Activated CD4-positive, alpha-beta T cell treated with anti-CD3 and anti-CD28 coated beads for 1 hour (primary cell): Measurements from ENCODE around the gene CYP26B1.
"Not testable (repeated sequence)": the region's sequence is repeated elsewhere in the genome, so short reads cannot be mapped to it uniquely, and the experiment has no call there.

Experiments
- DNase-seq: peaks from one replicate; pipeline ENCODE4 v3.0.0-alpha.2; 2020

The CYP26B1 gene

DNA sequence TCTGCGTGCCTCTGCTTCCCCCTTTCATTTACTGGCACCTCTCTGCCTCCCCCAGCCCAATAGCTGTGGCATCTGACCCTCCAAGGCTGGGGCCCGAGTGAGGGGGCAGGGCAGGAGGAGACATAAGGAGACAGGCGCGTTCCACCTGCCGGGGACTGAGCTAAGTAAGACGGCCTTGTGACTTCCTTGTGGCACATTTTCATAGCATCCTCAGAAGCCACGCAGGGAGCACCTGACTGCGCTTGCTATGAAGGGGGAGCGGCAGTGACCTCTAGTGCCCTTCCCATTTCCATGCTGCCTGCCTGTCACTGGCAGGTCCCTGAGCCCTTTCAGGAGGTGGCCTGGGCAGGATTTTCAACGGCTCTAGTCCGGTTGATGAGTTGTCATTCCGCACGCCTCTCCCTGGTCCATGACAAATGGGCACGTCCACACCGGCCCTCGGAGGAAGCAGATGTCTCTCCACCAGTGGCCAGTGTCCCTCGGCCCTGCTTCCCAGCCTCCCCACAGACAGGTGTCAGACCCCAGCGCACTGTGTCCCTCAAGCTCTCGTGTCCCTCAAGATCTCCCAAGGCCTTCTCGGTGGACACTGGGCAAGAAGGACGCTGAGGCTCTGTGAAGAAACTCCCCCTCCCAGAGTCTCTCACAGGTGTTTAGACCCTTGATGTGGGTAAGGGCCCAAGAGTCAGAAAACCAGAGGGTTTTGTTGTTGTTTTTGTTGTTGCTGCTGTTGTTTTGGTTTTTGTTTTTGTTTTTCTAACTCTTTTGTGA, 42.7 kb downstream of the CYP26B1 start:
- DNase-seq = no peak

DNA sequence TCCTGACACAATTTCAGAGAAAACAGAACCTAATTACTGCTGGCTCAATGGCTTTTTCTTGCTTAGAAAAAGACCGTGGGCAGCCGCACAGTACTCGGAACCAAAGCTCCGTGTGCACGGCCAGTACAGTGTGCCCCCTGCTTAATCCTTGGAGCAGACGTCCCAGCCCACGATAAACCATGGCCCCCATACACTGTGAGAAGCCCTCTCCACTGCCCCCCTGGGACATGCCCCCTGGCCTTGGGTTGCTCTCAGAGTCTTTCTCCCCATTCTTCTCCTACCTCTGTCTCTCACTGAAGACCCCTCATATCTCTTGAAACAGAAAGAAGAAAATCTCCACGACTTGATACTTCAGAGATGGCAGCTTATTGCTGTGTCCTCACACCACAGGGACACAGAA, 44.0 kb downstream of the CYP26B1 start:
- DNase-seq = no peak

DNA sequence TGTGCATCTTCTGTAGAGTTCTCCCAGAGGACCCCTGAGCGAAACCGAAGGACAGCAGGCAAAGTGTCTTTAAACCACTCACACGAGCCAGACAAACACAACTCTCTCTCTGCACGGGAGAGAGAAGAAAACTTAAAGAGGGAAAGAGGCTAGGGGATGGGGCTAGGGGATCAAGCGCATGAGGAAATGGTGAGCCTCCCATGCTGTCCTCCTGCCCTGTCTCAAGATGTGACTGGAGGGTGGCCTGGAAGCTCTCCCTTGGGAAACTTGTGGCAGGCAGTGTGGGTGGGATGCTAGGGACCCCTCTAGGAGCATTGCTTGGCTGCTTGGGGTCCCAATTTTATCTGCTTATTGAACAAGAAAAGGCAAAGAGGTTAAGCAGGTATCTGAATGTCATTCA, 44.5 kb downstream of the CYP26B1 start:
- DNase-seq = no peak

DNA sequence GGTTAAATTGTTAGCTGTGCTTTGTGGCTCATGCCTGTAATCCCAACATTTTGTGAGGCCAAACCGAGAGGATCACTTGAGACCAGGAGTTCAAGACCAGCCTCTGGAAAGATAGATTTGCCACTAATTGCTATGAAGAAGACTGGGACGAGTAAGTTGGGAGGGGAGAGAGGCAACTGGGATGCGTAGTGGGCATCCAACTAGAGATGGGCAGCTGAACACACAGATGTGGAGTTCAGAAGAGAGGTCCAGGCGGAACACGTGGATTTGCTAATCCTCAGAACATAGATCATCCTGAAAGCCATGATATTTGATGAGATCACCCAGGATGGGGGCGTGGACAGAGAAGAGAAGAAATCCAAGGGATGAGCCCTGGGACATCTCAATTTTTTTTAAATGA, 48.7 kb downstream of the CYP26B1 start:
- DNase-seq = no peak

GRCh38 chr2:72097276-72097675, 50.4 kb downstream of the CYP26B1 start:
- no peak for DNase-seq

DNA sequence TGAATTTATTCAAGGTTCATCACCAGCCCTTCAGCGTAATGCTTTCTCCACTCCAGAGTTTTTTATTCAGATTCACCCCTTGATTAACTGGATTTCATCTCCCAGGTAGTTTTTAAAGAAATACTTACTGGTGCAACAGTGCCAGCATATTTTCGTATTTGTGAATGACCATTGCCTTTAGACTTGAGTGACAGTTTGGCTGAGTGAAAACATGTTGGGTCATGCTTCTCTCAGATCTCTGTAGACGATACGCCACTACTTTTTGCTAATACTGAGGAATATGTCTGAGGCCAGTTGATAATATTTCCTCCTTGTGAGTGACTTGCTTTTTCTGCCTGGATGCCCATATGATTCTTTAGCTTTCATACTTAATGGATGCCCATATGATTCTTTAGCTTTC, 51.5 kb downstream of the CYP26B1 start:
- no peak for DNase-seq

GRCh38 chr2:72095364-72095763, 52.3 kb downstream of the CYP26B1 start:
- DNase-seq = no peak

GRCh38 chr2:72094701-72095100, 53.0 kb downstream of the CYP26B1 start:
- no peak for DNase-seq

GRCh38 chr2:72092111-72092510, 55.6 kb downstream of the CYP26B1 start:
- DNase-seq = no peak

DNA sequence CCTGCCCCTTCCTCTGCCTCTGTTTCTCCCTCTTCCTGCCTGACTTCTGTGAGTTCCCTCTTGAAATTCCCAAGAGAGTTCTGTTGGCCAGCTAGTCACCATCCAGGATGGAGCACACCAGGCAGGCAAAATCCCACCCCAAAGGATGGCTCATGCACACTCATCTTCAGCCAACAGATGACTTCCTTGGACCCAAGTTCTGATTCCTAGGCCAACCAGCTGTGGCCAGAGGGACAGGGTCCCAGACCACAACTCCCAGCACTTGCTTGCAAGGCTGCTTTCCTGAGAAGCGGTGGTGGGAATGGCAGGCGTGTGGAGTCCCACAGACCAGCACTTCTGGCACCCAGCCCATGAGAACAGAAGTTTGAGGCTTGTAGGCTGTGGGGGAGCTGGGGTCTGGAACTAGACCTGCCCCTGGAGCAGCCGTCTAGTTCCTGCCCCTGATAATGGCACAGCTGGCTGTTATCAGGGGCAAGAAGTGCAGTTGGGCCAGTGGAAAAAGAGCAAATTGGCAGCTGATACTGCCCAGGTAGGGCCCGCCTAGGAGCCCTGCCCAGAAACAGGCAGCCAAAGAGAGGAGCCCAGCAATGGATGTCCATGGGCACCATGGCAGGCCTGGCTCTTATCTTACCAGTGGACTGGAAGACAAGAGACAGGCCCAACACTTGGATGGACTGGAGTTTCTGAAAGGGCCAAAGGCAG, 56.7 kb downstream of the CYP26B1 start:
- DNase-seq = no peak

- no peak for DNase-seq
These were observed 57.4 kb downstream of the CYP26B1 start for GRCh38 chr2:72090271-72090720.

DNA sequence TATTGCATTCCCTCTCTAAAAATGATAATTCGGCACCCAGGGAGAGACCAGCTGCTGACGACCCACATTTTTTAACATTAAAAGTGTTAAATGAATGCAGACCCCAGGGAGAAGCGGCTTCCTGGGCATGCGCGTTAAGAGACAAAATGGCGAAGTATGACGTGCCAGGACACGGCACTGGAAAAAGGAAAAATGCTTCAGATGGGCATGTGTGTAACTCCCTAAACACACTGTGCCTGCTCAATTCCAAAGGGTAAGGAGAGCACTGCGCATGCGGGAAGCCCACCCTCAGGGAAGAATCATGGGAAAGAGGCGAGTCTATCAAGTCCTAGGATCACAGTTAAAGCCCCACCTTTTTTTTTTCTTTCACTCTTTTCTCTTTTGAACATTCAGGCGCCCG, 58.1 kb downstream of the CYP26B1 start:
- no peak for DNase-seq

- DNase-seq = no peak
These were observed 58.6 kb downstream of the CYP26B1 start for GRCh38 chr2:72089028-72089427.

- DNase-seq = not testable (repeated sequence)
These were observed 60.6 kb downstream of the CYP26B1 start for GRCh38 chr2:72086871-72087633.

GRCh38 chr2:72085513-72085912, 62.1 kb downstream of the CYP26B1 start:
- no peak for DNase-seq

DNA sequence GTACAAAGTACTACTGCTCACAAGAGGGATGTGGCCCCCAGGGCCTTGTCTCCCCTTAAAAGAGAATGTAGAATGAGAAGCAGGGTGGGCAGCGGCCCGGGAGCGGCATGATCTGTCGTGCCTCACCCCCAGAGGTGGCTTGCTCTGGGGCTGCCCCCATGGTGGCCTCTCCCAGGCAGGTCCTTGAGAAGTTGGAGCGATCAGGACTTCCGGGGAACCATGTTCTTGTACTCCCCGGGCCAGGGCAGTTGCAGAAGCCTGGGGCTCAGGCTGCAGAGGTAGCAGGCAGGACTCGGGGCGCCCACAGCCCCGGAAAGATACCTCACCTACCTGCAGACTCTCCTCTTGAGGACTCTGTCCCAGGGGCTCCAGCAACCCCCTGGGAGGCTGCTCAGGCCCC, 62.6 kb downstream of the CYP26B1 start:
- no peak for DNase-seq

DNA sequence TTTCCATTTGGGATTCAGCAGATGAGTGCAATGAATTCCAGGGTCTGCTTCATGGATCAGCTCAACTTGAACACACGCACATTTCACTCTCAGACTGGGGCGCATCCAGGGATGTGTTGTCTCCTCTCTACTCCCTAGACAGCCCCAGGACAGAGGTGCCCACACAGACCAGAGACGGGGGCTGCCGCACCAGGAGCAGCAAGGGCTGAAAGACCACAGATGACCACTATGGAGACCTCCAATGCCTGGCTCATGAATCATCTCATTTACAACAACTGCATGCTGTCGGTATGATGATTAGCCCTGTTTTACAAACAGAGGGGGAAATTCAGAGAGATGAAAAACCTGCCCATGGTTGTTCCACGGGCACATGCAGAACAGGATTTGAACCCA, 63.1 kb downstream of the CYP26B1 start:
- DNase-seq = no peak

DNA sequence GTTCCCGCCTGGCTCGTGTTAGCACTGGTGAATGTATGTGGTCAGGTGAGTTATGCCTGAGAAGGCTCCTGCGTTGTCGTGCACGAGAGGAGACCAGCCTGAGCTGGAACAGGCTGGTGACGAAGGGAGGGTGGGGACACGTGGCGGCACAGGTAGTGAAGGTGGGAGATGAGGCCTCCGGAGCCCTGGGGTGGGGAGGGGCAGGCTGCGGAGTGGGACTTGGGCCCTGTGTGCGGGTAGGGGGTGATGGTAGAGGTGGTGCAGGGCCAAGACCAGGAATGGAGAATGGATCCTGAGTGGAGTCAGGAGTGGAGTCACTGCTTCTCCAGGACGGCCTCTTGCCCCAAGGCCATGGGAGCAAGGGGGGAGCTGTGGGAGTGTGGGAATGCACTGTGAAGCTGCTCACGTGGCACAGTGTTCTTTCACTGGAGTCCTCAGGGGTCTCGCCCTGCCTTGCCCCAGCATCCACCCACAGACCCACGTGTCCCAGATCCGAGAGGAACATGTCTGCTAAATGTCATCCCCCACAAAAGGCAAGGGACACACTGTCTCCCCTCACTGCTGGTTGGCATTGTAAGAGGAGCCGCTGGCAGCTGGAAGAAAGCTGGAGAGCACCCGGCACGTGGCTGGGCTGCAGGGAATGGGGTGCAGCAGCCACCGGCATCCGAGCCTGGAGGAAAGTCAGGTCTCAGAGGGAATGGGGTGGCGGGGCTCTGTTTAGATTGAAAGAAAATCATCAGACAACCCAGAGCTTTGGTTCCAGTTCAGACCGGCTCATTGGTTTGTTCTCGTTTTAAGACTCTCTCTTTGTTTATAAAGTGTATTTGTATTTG, 63.7 kb downstream of the CYP26B1 start:
- no peak for DNase-seq

- no peak for DNase-seq
These were observed 64.8 kb downstream of the CYP26B1 start for GRCh38 chr2:72082887-72083286.

GRCh38 chr2:72082021-72082601, 65.6 kb downstream of the CYP26B1 start:
- DNase-seq = no peak

DNA sequence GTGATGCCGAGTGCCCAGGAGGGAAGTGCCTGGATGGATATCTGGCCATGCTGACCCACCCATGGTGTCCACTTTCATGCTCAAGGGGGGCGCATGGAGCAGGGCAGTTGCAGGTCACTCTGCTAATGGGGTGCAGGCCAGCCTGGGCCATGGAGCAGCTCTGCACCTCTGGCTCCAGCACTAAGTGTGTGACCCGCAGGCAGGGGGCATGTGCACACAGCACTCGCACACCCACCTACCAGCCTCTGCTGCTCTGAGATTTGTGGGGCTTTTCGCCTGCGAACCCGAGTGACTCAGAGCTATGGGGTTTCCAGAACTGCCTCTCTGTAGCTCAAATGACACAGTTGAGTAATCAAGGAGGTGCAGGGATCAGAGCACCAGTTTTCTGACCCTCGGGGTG, 66.2 kb downstream of the CYP26B1 start:
- DNase-seq = no peak
